Parathyroid adenoma (tissue), 2 donors: ENCODE data around the gene SAPCD2.

ENCODE experiments used
- H2AFZ ChIP-seq: fragments of 300-600 bp; sonication (generic); one replicate; pipeline ENCODE4 v1.7.0; 2017; ENCODE audit warnings: antibody characterized with exemption, mild to moderate bottlenecking
- H3K27ac ChIP-seq: fragments of 300-600 bp; sonication (generic); one replicate; pipeline ENCODE4 v1.7.0; 2017
- H3K27me3 ChIP-seq: fragments of 300-600 bp; sonication (generic); one replicate; pipeline ENCODE4 v1.7.0; 2017; ENCODE audit warnings: low read length; ENCODE audit not compliant: control insufficient read depth, insufficient read depth
- H3K36me3 ChIP-seq: fragments of 300-600 bp; sonication (generic); one replicate; pipeline ENCODE4 v1.7.0; 2017; ENCODE audit warnings: low read length; ENCODE audit not compliant: control insufficient read depth, insufficient read depth
- H3K4me1 ChIP-seq: fragments of 300-600 bp; sonication (generic); one replicate; pipeline ENCODE4 v1.7.0; 2017; ENCODE audit warnings: control low read depth
- H3K4me2 ChIP-seq: fragments of 300-600 bp; sonication (generic); one replicate; pipeline ENCODE4 v1.7.0; 2017; ENCODE audit warnings: low read length
- H3K4me3 ChIP-seq: fragments of 300-600 bp; sonication (generic); one replicate; pipeline ENCODE4 v1.7.0; 2017; ENCODE audit warnings: low read depth, low read length
- H3K79me2 ChIP-seq: fragments of 300-600 bp; sonication (generic); one replicate; pipeline ENCODE4 v1.7.0; 2017; ENCODE audit warnings: control low read depth
- H3K9ac ChIP-seq: fragments of 300-600 bp; sonication (generic); one replicate; pipeline ENCODE4 v1.7.0; 2017; ENCODE audit warnings: mild to moderate bottlenecking
- H3K9me3 ChIP-seq: fragments of 300-600 bp; sonication (generic); one replicate; pipeline ENCODE4 v1.7.0; 2017; ENCODE audit warnings: low read length; ENCODE audit not compliant: control insufficient read depth
- TF ChIP-seq, protein P1 (sequence below): fragments of 300-600 bp; sonication (generic); IDR thresholded peaks from one replicate; pipeline ENCODE4 v1.7.0; 2017; ENCODE audit warnings: antibody characterized with exemption, mild to moderate bottlenecking
- donor health status: primary hyperparathyroidism.

Gene SAPCD2

DNA sequence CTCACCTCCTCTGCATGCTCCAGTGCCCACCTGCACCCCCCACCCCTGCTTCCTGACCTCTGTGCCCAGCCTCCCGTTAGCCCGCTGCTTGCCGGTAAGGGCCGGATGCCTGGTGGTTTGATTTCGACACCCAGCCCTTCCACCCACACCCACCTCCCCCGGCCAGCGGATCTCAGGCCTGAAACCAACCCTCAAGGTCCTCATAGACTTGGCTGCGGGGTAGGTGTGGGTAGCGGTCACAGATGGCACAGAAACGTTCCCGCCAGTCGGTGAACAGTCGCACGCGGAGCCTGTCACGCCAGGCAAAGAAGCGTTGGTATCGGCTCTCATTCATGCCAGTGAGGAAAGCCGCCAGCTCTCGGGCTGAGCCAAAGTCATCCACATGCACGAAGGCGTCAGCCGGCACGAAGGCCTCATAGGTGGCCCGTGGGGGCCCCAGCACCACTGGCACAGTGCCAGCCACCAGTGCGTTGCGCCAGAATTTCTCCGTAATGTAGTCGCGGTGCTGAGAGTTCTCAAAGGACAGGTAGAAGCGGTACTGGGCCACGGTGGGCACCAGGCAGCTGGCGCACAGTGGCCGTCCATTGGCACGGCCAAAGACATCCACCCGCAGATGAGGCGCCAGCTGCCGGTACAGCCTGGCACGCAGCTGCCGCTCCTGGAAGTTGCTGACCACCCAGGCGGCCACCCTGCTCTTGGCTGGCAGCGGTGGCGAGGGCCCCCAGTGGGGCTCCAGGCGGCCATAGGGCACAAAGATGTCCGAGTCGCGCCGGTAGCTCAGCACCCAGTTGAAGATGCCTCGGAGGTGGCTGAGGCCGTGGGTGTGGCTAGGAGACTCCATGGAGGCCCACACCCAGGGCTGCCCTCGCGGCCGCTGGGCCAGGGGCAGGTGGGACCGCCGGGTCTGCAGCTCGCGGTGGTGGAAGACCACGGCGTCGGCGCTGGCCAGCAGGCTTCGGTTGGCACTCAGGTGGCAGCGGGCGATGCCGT, 39.5 kb downstream of the SAPCD2 start:
- H3K9me3 ChIP-seq = no peaks in the 10 kb centered on the region
- no peak overlapping the region for H3K4me3 ChIP-seq
- H3K79me2 ChIP-seq = peaks cover 3% of the 10 kb centered on the region
- H3K27me3 ChIP-seq = no peaks in the 10 kb centered on the region
- H3K4me1 ChIP-seq = peaks cover 12% of the 10 kb centered on the region
- H2AFZ ChIP-seq = no peak overlapping the region
- no peak overlapping the region for H3K27ac ChIP-seq
- no peak overlapping the region for H3K9ac ChIP-seq
- TF ChIP-seq, protein P1, sequence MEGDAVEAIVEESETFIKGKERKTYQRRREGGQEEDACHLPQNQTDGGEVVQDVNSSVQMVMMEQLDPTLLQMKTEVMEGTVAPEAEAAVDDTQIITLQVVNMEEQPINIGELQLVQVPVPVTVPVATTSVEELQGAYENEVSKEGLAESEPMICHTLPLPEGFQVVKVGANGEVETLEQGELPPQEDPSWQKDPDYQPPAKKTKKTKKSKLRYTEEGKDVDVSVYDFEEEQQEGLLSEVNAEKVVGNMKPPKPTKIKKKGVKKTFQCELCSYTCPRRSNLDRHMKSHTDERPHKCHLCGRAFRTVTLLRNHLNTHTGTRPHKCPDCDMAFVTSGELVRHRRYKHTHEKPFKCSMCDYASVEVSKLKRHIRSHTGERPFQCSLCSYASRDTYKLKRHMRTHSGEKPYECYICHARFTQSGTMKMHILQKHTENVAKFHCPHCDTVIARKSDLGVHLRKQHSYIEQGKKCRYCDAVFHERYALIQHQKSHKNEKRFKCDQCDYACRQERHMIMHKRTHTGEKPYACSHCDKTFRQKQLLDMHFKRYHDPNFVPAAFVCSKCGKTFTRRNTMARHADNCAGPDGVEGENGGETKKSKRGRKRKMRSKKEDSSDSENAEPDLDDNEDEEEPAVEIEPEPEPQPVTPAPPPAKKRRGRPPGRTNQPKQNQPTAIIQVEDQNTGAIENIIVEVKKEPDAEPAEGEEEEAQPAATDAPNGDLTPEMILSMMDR = no peak
- H3K4me2 ChIP-seq = no peak overlapping the region
- H3K36me3 ChIP-seq = no peaks in the 10 kb centered on the region

DNA sequence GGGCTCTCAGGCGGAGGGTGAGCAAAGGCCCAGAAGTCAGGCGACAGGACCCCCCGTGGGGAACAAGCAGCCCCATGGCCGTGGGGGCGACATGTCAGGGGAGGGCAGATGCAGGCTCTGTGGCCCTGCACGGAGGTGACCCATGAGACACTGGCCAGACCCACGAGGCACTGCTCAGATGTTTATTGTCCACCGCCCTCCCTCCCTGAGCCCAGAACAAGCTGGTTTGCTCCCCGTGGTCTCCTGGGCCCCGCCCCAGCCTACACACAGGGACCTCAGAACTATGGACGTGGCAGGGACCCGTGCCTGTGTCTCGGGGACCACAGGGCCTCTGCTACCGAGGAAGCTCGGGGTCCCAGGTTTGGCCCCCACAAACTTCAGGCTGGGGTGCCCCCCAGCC, 40.4 kb downstream of the SAPCD2 start:
- peaks cover 3% of the 10 kb centered on the region for H3K79me2 ChIP-seq
- H3K4me3 ChIP-seq = no peak overlapping the region
- TF ChIP-seq, protein P1 = no peak
- H3K9me3 ChIP-seq = no peaks in the 10 kb centered on the region
- H3K4me1 ChIP-seq = peaks cover 12% of the 10 kb centered on the region
- H3K27me3 ChIP-seq = no peaks in the 10 kb centered on the region
- no peak overlapping the region for H3K27ac ChIP-seq
- no peak overlapping the region for H3K4me2 ChIP-seq
- no peak overlapping the region for H2AFZ ChIP-seq
- no peak overlapping the region for H3K9ac ChIP-seq
- H3K36me3 ChIP-seq = no peaks in the 10 kb centered on the region

DNA sequence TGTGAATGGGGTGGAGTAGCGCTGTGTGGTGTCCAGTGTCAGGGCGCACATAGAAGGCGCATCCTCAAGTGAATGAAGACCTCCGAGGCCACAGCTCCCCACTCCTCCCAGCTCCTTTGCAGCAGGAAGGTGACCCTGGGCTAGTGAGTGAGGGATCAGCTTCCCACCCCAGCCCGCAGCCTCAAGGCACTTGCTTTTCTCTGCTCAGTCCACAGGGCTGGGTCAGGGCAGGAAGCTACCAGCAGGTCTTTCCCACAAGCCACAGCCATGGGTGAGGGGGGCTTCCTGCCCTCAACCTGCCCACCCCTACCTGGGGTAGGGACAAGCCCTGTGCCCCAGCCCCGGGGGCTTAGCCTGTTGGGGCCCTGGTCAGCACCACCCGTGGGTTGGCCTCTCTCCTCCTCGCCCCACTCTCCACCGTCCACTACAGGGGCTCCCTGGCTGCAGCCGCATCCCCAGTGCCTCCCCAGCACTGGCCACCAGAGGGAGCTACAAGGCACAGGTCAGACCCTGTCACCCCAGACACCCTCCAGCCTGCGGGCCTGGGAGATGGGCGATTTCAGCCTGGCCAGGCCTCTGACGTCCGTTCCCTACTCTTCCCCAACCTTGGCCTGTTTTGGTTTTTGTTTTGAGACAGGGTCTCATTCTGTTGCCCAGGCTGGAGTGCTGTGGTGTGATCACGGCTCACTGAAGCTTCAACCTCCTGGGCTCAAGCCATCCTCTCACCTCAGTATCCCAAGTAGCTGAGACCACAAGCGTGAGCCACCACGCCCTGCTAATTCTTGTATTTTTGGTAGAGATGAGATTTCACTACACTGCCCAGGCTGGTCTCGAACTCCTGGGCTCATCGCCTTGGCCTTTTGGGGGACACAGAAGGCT, 41.1 kb downstream of the SAPCD2 start:
- Histone ChIP-seq H3K9me3 (no peaks in the 10 kb centered on the region), H3K9ac (no peak overlapping the region)

DNA sequence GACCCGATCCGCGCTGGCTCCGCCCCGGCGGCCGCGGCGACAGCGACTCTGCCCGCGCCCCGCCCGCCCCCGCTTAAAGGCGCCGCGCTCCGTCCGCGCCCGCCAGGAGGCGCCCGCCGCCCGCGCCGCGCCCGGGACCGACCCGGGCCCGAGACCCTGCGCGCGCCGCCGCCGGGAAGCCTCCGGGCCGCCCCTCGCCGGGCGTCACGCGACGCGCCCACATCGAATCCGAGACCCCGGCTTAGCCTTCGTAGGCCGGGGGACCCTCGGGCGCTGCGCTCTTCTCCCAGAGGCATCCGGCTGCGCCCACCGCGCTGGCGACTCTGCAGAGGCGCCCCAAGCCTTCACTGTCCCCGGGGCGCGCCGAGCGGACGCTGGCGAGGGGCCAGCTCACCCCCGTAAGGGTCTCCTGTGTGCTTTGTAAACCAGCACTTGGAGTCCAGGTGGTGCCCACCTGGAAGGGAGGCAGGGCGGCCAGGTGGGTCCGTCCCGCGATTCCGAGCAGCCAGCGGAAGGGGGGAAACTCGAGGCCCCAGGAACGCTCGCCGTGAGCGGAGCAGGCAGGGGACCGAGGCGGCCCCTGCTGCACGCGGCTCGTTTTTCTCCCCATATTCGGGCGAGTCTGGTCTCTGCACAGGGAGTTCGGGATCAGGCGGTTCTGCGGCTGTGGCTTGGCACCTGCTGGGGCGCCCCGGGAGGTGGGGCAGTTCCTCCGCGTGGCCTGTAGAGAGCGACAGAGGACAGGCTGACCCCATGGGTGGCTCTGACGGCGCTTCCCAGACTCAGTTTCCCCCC, 41.9 kb downstream of the SAPCD2 start:
- H2AFZ ChIP-seq = peak overlapping the region; percentile 91
- H3K9ac ChIP-seq = no peak overlapping the region
- TF ChIP-seq, protein P1 = peak; percentile 12
- H3K36me3 ChIP-seq = no peaks in the 10 kb centered on the region
- H3K79me2 ChIP-seq = peaks cover 3% of the 10 kb centered on the region
- peak overlapping the region; percentile 74 for H3K4me3 ChIP-seq
- no peaks in the 10 kb centered on the region for H3K27me3 ChIP-seq
- H3K27ac ChIP-seq = no peak overlapping the region
- peak overlapping the region; percentile 97 for H3K4me2 ChIP-seq
- H3K9me3 ChIP-seq = no peaks in the 10 kb centered on the region
- H3K4me1 ChIP-seq = peaks cover 12% of the 10 kb centered on the region

More for the DNA sequence above, 41.1 kb downstream of the SAPCD2 start:
- peaks cover 12% of the 10 kb centered on the region for H3K4me1 ChIP-seq
- no peak overlapping the region for H3K4me3 ChIP-seq
- no peak overlapping the region for H3K27ac ChIP-seq
- H2AFZ ChIP-seq = no peak overlapping the region
- peak overlapping the region; percentile 97 for H3K4me2 ChIP-seq
- no peaks in the 10 kb centered on the region for H3K36me3 ChIP-seq
- H3K27me3 ChIP-seq = no peaks in the 10 kb centered on the region
- TF ChIP-seq, protein P1 = peak; percentile 78
- peaks cover 3% of the 10 kb centered on the region for H3K79me2 ChIP-seq
